ENCODE measurements around the gene DGCR8.

The DGCR8 gene

GRCh38 chr22:20138417-20138738 lies 58.3 kb downstream of the DGCR8 start:
- no peak for DNase-seq (ENCODE audit: low spot score)

- no peak for DNase-seq (ENCODE audit: low spot score)
These were observed 58.8 kb downstream of the DGCR8 start for GRCh38 chr22:20138868-20139267.

DNA sequence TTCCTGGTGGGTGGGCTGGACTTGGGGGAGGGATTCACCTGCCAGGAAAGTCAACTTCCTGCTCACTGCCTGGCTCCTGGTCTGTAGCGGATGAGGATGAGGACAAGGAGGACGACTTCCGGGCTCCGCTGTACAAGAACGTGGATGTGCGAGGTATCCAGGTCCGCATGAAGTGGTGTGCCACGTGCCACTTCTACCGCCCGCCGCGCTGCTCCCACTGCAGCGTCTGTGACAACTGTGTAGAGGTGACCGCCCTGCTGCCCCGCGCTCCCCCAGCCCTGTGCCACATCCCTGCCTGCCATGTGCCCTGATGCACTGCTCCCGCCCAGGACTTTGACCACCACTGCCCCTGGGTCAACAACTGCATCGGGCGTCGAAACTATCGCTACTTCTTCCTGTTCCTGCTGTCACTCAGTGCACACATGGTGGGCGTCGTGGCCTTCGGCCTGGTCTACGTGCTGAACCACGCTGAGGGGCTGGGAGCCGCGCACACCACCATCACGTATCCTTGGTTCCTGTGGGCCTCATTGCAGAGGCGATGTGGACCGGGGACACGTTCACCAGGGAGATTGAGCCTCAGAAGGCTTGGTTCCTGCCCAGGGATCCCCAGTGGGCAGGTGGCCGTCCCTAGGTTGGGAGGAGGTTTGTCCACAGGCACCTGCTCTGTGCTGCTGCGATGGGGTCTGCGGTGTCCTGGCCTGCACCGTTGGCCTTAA lies 59.5 kb downstream of the DGCR8 start:
- DNase-seq (ENCODE audit: low spot score), result no peak

- DNase-seq (ENCODE audit: low spot score), result no peak
These were observed 60.0 kb downstream of the DGCR8 start for GRCh38 chr22:20140107-20140445.

DNA sequence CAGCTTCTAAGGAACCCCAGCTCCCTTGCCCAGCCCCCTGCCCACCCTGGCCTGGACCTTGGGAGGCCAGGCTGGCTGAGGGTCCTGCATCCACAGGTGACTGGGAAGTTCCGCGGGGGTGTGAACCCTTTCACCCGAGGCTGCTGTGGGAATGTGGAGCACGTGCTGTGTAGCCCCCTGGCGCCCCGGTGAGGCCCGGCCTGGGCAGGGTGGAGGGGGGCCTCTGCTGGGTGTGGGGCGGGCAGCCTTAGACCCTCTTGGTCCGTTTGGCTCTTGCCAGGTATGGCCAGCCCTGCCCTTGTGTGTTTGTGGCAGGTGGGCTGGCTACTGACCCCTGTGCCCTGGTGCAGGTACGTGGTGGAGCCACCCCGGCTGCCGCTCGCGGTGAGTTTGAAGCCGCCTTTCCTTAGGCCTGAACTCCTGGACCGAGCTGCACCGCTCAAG lies 60.5 kb downstream of the DGCR8 start:
- DNase-seq (ENCODE audit: low spot score), result no peak

GRCh38 chr22:20141186-20142077 lies 61.4 kb downstream of the DGCR8 start:
- DNase-seq (ENCODE audit: low spot score), result no peak

DNA sequence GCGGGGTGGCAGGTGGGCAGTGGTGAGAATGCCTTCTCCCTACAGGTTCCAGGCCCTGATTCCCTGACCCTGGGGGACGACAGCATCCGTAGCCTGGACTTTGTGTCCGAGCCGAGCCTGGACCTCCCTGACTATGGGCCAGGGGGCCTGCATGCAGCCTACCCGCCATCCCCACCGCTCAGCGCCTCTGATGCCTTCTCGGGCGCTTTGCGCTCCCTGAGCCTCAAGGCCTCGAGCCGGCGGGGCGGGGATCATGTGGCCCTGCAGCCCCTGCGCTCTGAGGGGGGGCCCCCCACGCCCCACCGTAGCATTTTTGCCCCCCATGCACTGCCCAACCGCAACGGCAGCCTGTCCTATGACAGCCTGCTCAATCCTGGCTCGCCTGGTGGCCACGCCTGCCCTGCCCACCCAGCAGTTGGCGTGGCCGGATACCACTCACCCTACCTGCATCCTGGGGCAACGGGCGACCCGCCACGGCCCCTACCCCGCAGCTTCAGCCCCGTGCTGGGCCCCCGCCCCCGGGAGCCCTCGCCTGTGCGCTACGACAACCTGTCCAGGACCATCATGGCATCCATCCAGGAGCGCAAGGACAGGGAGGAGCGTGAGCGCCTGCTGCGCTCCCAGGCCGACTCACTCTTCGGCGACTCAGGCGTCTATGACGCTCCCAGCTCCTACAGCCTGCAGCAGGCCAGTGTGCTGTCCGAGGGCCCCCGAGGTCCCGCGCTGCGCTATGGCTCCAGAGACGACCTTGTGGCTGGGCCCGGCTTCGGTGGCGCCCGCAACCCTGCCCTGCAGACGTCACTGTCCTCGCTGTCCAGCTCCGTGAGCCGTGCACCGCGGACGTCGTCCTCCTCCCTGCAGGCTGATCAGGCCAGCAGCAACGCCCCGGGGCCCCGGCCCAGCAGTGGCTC lies 62.9 kb downstream of the DGCR8 start:
- no peak for DNase-seq (ENCODE audit: low spot score)

DNA sequence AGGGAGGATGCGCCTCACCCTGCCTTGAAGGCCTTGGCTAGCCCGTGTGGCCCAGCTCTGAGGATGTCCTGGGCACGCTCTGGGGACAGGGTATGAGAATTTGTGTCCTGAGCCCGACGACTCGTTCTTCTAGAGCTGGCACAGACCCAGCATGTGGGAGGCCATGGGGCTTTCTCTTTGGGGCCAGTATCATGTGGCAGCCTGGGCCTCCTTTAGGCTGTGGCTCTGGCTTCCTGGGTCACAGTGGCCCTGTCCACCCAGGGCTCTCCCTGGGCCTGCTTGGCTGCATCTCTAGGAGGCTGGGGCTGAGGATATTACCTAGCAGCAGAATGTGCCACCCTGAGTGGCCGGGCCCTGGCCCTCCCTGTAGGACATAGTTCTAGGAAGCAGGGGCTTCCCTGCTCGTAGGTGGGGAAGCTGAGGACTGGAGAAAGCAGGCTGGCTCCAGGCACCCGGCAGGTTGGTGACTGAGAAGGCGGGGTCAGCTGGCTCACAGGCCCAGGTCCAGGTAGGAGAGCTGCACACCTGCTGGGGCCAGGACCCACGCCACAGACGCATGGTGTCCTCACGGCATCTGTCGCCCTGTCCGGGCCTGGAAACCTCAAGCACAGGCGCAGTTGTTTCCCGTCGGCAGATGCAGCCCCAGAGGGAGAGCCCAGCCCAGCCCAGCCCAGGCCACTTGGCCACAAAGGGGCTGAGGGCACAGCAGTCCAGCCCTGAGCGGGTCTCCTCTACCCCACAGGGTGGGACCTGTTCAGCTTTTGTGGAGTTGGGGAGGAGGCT lies 64.0 kb downstream of the DGCR8 start:
- no peak for DNase-seq (ENCODE audit: low spot score)

DNA sequence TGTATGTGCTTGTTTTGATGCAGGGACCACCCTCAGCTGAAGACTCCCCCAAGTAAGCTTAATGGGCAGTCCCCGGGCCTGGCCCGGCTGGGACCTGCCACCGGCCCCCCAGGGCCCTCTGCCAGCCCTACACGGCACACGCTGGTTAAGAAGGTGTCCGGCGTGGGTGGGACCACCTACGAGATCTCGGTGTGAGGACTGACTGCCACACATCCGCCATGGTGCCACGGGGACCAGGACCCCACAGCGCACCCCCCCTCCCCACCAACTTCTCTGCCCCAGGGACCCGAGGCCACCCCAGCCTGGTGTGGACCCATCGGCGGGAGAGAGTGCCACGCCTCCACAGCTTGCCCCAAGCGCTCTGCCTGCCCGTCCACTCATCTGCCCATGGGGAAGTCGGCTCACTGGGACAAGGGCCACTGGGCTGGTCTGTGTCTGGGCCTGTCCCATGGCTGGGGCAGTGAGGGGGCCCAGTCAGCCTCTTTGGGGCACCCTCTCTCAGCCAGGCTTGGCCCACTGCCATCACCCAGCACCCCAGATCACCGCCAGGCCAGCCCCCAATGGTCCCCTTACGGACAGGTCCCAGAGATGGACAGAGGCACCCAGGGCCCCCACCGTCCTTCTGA lies 65.3 kb downstream of the DGCR8 start:
- DNase-seq (ENCODE audit: low spot score), result no peak

DNA sequence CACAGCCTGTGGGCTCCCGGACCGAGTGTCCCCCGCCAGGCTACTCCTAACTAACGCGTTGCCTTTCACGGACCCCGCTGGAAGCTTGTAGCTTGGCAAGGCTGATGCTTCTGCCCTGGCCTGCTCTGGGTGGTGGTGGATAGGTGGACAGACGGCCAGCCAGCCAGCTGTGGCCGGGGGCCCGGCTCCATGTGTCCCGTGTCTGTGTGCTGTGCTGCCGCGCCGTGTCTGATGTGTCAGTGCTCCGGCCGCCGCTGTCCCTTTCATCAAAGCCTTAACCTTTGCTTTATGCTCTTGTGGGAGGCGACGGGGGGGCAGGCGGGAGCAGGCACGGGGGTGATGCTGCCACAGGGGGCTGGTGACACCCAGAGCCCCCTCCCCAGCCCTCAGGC lies 65.8 kb downstream of the DGCR8 start:
- DNase-seq (ENCODE audit: low spot score), result no peak

DNA sequence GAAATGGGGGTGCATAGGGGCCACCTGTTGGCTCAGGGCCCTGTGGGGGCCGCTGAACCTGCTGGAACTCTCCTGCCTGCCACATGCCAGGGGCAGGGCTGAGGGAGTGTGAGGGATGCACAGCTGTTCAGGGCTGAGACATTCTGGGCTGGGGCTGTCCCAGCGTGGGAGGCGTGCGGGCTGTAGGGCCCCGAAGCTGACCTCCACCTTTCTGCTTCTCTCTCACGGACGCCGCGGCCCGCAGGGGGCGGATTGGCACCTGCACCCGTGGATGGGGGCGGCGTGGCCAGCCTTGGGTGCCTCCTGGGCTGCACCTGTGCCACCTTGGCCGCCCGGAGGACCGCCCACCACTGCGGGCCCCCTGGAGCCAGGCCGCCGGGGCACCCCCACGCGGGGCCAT lies 66.7 kb downstream of the DGCR8 start:
- no peak for DNase-seq (ENCODE audit: low spot score)

GRCh38 chr22:20147237-20147988 lies 67.4 kb downstream of the DGCR8 start:
- no peak for DNase-seq (ENCODE audit: low spot score)

DNA sequence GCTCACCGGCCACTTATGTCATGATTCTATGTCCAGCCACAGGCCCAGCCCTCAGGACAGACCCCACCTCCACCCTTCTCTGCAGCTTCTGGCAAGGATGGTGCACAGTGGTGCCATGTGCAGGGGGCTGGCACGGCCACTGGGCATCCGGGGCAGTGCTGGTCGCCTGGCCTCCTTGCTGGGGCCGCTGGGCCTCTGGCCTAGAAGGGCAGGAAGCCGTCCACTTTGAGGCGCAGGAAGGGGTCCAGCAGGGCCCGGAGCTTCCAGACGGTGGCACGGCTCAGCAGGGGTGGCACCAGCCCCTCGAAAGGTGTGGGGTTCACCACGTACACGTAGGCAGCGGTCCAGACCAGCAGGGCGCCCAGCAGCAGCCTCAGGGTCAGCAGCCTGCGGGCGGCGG lies 68.4 kb downstream of the DGCR8 start:
- no peak for DNase-seq (ENCODE audit: low spot score)

GRCh38 chr22:20149257-20150250 lies 69.5 kb downstream of the DGCR8 start:
- no peak for DNase-seq (ENCODE audit: low spot score)

- no peak for DNase-seq (ENCODE audit: low spot score)
These were observed 70.6 kb downstream of the DGCR8 start, which contains the start of gene CCDC188 for GRCh38 chr22:20150381-20151275. CCDC188 (minus strand) TSS chr22:20151055; CDS start chr22:20150986, 69 bp downstream.

DNA sequence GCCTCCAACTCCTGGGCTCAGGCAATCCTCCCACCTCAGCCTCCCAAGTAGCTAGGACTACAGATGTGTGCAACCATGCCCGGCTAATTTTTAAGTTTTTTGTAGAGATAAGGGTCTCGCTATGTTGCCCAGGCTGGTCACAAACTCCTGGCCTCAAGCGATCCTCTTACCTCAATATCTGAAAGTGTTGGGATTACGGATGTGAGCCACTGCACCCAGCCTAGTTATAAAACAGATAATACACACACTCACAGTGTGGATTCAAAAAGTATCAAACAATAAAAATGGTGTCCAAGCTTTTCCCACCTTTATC lies 71.2 kb downstream of the DGCR8 start:
- no peak for DNase-seq (ENCODE audit: low spot score)

DNA sequence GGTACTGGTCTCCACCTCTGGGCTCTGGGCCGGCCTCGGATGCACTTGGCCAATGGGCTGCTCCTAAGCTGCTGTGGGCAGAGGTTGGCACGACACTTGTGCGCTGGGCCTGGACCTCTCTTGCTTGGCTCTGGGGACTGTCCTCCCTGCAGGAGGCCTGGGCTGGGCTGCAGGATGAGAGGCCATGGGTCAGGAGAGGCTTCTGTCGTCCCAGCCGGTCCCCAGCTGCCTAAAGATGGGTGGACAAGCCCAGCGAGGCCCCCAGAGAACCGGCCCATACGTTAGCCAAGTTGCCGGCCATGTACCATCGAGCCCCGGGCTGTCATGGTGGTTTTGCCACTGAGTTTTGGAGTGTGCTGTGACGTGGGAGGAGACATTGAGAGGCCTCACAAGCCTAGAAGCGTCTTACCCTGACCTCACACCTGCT lies 72.4 kb downstream of the DGCR8 start:
- DNase-seq (ENCODE audit: low spot score), result no peak

DNA sequence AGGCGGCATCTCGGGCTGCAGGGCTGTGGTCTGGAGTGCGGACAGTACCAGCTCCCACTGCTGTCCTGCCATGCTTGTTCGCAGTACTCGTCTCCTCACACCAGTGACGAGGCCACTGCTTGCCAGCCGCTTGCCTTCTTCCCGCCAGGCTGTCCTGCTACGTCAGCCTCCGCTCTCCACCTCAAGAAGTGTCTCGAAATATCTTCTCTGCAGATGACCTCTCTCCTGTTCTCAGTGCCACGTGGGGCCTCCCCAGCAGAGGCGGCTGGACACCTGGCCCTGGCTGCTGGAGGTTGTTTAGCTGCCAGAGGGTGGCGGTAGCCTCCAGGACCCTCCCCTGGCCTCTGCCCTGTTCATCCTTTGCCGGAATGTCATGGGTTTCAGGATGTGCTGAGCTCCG lies 73.9 kb downstream of the DGCR8 start:
- DNase-seq (ENCODE audit: low spot score), result no peak

Measured in HuH-7.5 (cell line).